ENCODE data around the gene MORN1.

Gene MORN1

GRCh38 chr1:2346691-2347408 lies 44.5 kb downstream of the MORN1 start:
- no peak for DNase-seq (ENCODE audit: low spot score in 2 of 2)
- Mint-ChIP-seq H3K27ac (no peak overlapping the region), H3K4me1 (no peaks in the 10 kb centered on the region), H3K36me3 (no peaks in the 10 kb centered on the region), H3K27me3 (no peaks in the 10 kb centered on the region), H3K4me3 (no peak overlapping the region), H3K9me3 (no peaks in the 10 kb centered on the region)
- no peak for ATAC-seq (ENCODE audit: low read depth)

- no peaks in the 10 kb centered on the region for H3K36me3 Mint-ChIP-seq
- H3K4me1 Mint-ChIP-seq: no peaks in the 10 kb centered on the region
- DNase-seq (ENCODE audit: low spot score in 2 of 2) (no peak), ATAC-seq (ENCODE audit: low read depth) (no peak)
- no peaks in the 10 kb centered on the region for H3K27me3 Mint-ChIP-seq
- no peaks in the 10 kb centered on the region for H3K9me3 Mint-ChIP-seq
- no peak overlapping the region for H3K4me3 Mint-ChIP-seq
- no peak overlapping the region for H3K27ac Mint-ChIP-seq
These were observed 45.9 kb downstream of the MORN1 start for GRCh38 chr1:2345297-2346075.

- Mint-ChIP-seq H3K4me1 (peaks cover 3% of the 10 kb centered on the region), H3K4me3 (no peak overlapping the region), H3K27ac (no peak overlapping the region), H3K27me3 (no peaks in the 10 kb centered on the region), H3K36me3 (no peaks in the 10 kb centered on the region), H3K9me3 (no peaks in the 10 kb centered on the region)
- DNase-seq (ENCODE audit: low spot score in 2 of 2): no peak
- no peak for ATAC-seq (ENCODE audit: low read depth)
These were observed 46.5 kb downstream of the MORN1 start for GRCh38 chr1:2344744-2345296.

- H3K4me3 Mint-ChIP-seq: no peak overlapping the region
- DNase-seq (ENCODE audit: low spot score in 2 of 2) (no peak), ATAC-seq (ENCODE audit: low read depth) (no peak)
- no peak overlapping the region for H3K27ac Mint-ChIP-seq
- H3K27me3 Mint-ChIP-seq: no peaks in the 10 kb centered on the region
- H3K36me3 Mint-ChIP-seq: no peaks in the 10 kb centered on the region
- H3K4me1 Mint-ChIP-seq: peaks cover 3% of the 10 kb centered on the region
- H3K9me3 Mint-ChIP-seq: no peaks in the 10 kb centered on the region
These were observed 47.2 kb downstream of the MORN1 start for GRCh38 chr1:2344121-2344681.

- H3K27ac Mint-ChIP-seq: no peak overlapping the region
- H3K9me3 Mint-ChIP-seq: no peaks in the 10 kb centered on the region
- no peaks in the 10 kb centered on the region for H3K36me3 Mint-ChIP-seq
- H3K4me1 Mint-ChIP-seq: peaks cover 3% of the 10 kb centered on the region
- ATAC-seq (ENCODE audit: low read depth) (no peak), DNase-seq (ENCODE audit: low spot score in 2 of 2) (no peak)
- no peak overlapping the region for H3K4me3 Mint-ChIP-seq
- H3K27me3 Mint-ChIP-seq: no peaks in the 10 kb centered on the region
These were observed 48.1 kb downstream of the MORN1 start for GRCh38 chr1:2343023-2343935.

DNA sequence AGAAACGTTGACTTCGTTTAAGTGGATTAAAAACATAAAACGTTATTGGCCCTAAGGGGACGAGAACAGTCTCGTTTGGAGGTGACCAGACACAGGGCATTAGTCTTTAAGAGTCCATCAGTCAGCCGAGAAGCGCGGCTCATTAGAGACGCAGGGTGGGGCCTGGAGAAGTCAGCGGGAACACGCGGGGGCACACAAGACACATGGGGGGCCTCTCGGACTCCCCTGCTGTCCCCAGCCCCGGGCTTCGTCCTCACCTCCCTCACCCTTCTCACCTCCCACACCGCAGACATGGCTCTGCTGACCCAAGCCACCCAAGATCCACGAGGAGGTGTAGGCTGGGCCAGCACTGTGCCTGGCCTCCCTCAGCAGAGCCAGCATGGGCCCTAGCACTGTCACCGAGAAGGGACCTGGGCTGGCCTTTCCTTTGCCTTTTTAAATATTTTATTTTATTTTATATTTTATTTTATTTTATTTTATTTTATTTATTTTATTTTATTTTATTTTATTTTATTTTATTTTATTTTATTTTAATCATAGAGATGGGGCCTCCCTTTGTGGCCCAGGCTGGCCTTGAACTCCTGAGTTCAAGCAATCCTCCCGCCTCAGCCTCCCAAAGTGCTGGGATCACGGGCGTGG lies 48.9 kb downstream of the MORN1 start:
- no peak for ATAC-seq (ENCODE audit: low read depth)
- Mint-ChIP-seq H3K27ac (no peak overlapping the region), H3K36me3 (no peaks in the 10 kb centered on the region), H3K9me3 (no peaks in the 10 kb centered on the region), H3K4me3 (no peak overlapping the region), H3K27me3 (no peaks in the 10 kb centered on the region), H3K4me1 (peaks cover 3% of the 10 kb centered on the region)
- no peak for DNase-seq (ENCODE audit: low spot score in 2 of 2)

DNA sequence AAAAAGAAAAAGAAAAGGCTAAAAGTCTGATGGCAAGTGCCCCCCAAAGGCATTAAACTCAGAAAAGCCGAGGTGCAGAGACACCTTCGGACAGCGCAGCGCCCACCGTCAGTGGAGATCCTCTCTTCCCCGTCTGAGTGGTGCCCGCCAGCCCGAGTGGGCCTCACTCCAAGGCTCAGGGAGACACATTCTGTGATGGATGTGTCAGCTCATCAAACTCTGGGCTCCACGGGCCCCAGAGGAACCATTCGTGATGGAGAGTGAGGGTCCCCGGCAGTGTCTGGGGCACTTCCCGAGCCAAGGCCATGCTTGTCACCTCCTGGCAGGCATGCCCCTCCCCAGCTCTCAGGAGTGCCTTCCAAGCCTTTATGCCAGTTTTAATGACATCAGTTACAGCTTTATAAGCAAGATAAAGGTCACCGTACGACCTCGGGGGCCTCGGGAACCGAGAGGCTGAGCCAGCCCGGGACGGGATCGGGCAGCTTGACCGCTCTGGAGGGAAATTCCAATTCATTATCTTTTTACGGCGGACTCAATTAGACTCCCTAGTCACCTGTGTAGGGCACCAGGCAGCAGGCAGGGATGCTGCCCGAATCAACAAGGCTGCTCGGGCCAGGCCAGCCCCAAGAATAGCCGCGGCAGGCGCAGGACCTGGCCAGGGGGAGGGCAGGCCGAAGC lies 49.5 kb downstream of the MORN1 start:
- no peak overlapping the region for H3K27ac Mint-ChIP-seq
- no peaks in the 10 kb centered on the region for H3K36me3 Mint-ChIP-seq
- no peaks in the 10 kb centered on the region for H3K9me3 Mint-ChIP-seq
- H3K4me3 Mint-ChIP-seq: no peak overlapping the region
- no peaks in the 10 kb centered on the region for H3K27me3 Mint-ChIP-seq
- peaks cover 3% of the 10 kb centered on the region for H3K4me1 Mint-ChIP-seq
- ATAC-seq (ENCODE audit: low read depth) (no peak), DNase-seq (ENCODE audit: low spot score in 2 of 2) (no peak)

- Mint-ChIP-seq H3K36me3 (no peaks in the 10 kb centered on the region), H3K4me1 (peaks cover 3% of the 10 kb centered on the region), H3K9me3 (no peaks in the 10 kb centered on the region), H3K27ac (no peak overlapping the region), H3K27me3 (no peaks in the 10 kb centered on the region), H3K4me3 (no peak overlapping the region)
- DNase-seq (ENCODE audit: low spot score in 2 of 2) (no peak), ATAC-seq (ENCODE audit: low read depth) (no peak)
These were observed 50.5 kb downstream of the MORN1 start for GRCh38 chr1:2340918-2341254.

DNA sequence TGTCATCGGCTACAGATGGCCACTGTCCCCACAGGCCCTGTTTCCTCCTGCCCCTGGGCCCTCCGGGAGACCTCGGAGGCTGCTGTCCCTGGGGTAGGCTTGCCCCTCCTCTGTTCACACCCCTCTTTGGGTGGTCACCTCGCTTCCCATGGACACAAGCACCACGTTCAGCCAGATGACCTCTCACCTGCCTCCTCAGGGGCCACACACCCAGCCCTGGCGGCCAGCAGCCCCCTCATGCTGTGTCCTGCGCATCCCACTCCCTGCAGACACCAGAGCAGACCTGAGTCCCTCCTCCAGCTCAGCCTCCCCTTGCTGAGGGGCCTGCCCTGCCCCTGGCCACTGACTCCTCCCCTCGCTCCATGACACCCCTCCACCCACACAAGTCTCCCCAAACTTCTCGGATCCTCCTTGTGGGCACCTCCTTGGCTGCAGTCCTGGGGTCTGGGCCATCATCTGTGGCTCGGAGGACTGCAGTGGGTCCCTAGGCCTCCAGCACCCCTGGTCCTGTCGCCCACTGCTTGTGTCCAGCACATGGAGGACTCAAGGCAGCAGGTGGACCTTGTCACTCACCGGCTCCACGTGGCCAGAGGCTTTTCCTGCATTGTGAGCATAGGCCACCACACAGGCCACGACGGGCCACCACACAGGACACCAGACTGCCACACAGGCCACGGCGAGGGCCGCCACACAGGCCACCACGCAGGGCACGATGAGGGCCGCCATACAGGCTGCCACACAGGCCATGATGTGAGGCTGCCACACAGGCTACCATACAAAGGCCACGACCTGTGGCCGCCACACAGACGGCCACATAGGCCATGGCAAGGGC lies 51.1 kb downstream of the MORN1 start:
- no peak overlapping the region for H3K4me3 Mint-ChIP-seq
- H3K36me3 Mint-ChIP-seq: no peaks in the 10 kb centered on the region
- H3K9me3 Mint-ChIP-seq: no peaks in the 10 kb centered on the region
- ATAC-seq (ENCODE audit: low read depth) (no peak), DNase-seq (ENCODE audit: low spot score in 2 of 2) (no peak)
- peak overlapping the region; percentile 45 for H3K27ac Mint-ChIP-seq
- H3K4me1 Mint-ChIP-seq: peaks cover 3% of the 10 kb centered on the region
- peaks cover 2% of the 10 kb centered on the region for H3K27me3 Mint-ChIP-seq

GRCh38 chr1:2339206-2340085 lies 51.9 kb downstream of the MORN1 start:
- Mint-ChIP-seq H3K4me3 (no peak overlapping the region), H3K27me3 (peaks cover 2% of the 10 kb centered on the region), H3K9me3 (no peaks in the 10 kb centered on the region), H3K27ac (no peak overlapping the region), H3K4me1 (peaks cover 3% of the 10 kb centered on the region), H3K36me3 (no peaks in the 10 kb centered on the region)
- no peak for ATAC-seq (ENCODE audit: low read depth)
- no peak for DNase-seq (ENCODE audit: low spot score in 2 of 2)

DNA sequence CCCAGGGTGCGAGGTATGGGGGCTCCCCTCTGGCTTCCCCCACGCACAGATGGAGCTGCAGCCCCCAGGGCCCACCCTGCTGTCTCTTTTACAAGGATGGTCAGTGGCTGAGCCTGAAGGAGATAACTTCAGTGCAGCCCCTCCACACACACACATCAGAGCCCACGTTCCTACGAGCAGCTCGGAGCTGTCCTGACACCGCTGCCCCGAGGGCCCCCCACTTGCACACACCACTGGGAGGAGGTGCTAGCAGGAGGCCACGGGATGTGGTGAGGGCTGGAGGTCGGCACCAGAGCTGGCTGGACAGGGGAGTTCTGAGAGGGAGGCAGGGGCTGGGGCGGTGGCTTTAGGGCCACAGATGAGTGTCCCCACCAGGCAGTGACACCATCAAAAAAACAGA lies 53.9 kb downstream of the MORN1 start:
- no peak for DNase-seq (ENCODE audit: low spot score in 2 of 2)
- no peaks in the 10 kb centered on the region for H3K36me3 Mint-ChIP-seq
- no peak overlapping the region for H3K27ac Mint-ChIP-seq
- ATAC-seq (ENCODE audit: low read depth): no peak
- H3K4me1 Mint-ChIP-seq: peaks cover 3% of the 10 kb centered on the region
- peaks cover 2% of the 10 kb centered on the region for H3K27me3 Mint-ChIP-seq
- no peaks in the 10 kb centered on the region for H3K9me3 Mint-ChIP-seq
- H3K4me3 Mint-ChIP-seq: no peak overlapping the region

DNA sequence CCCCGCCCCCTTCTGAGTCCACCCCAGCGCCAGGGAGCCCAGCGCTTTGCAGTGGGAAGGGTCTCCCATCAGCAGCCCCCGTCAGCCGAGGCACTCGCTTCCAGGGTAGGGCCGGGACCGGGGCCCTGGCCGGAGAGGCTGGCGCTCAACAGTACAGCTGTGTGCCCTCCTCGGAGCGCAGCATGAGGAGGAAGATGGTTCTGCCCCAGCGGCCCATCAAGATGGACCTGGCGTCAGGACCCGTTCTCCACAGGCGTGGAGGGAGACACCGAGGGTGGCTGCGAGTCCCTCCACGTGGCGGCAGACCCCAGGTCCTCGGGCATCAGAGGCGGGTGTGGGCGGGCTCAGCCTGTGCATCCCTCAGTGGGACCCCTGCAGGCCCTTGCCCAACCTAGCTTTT lies 54.3 kb downstream of the MORN1 start:
- peaks cover 3% of the 10 kb centered on the region for H3K4me1 Mint-ChIP-seq
- ATAC-seq (ENCODE audit: low read depth) (no peak), DNase-seq (ENCODE audit: low spot score in 2 of 2) (no peak)
- peaks cover 2% of the 10 kb centered on the region for H3K27me3 Mint-ChIP-seq
- no peak overlapping the region for H3K27ac Mint-ChIP-seq
- H3K9me3 Mint-ChIP-seq: no peaks in the 10 kb centered on the region
- no peak overlapping the region for H3K4me3 Mint-ChIP-seq
- no peaks in the 10 kb centered on the region for H3K36me3 Mint-ChIP-seq

All from memory B cell (primary cell).